Activated T-helper 2 cell treated with anti-CD3 and anti-CD28 coated beads, Interferon-gamma antibody, Interleukin-2, Interleukin-4, amounts not matched to agents 10 μg/mL and 5 μg/mL and 100 μg/mL, durations not matched to agents 14 hours and 24 hours and 36 hours (primary cell): ENCODE measurements around the gene GRIN2C. TPM values are rescaled to one million over a fixed set of nuclear protein-coding genes. Genes with fewer than 3 reads are reported as not detected.

Source experiments
- DNase-seq: peaks from one replicate; pipeline ENCODE4 v3.0.0; 2021; ENCODE audit warnings: low spot score
- H3K27ac Mint-ChIP-seq: one replicate; pipeline ENCODE4 v1.8.0; 2021; ENCODE audit warnings: mixed read lengths
- H3K27me3 Mint-ChIP-seq: one replicate; pipeline ENCODE4 v1.8.0; 2021; ENCODE audit warnings: low read depth, mixed read lengths
- H3K36me3 Mint-ChIP-seq: one replicate; pipeline ENCODE4 v1.8.0; 2021; ENCODE audit warnings: low read depth, mixed read lengths
- H3K4me1 Mint-ChIP-seq: one replicate; pipeline ENCODE4 v1.8.0; 2021; ENCODE audit warnings: low read depth, mixed read lengths
- H3K4me3 Mint-ChIP-seq: one replicate; pipeline ENCODE4 v1.8.0; 2021; ENCODE audit warnings: low read depth, mild to moderate bottlenecking, moderate library complexity, mixed read lengths
- H3K9me3 Mint-ChIP-seq: one replicate; pipeline ENCODE4 v1.8.0; 2021; ENCODE audit warnings: mixed read lengths
- intact Hi-C: fragments of 100-400 bp; cut with micrococcal nuclease; formaldehyde crosslinking; loops from one replicate; pipeline ENCODE4 v1.15.1; 2023
- total RNA-seq: library from RNA; stranded (reverse); gene quantifications from 2 replicates; pipeline ENCODE4 v1.2.3, GENCODE V29; 2022

Gene GRIN2C
- total RNA-seq, 1 donor from 2014 or later, result 0.14 TPM

GRCh38 chr17:74831444-74832146 is 28.1 kb downstream of the GRIN2C start:
- Mint-ChIP-seq H3K27ac (no peak overlapping the region), H3K9me3 (no peaks in the 10 kb centered on the region), H3K36me3 (no peaks in the 10 kb centered on the region), H3K27me3 (no peaks in the 10 kb centered on the region), H3K4me3 (no peak overlapping the region), H3K4me1 (no peaks in the 10 kb centered on the region)
- intact Hi-C loops, result no loop called here
- DNase-seq, result no peak

GRCh38 chr17:74830861-74831260 is 28.8 kb downstream of the GRIN2C start:
- DNase-seq, result no peak
- Mint-ChIP-seq H3K4me3 (no peak overlapping the region), H3K4me1 (no peaks in the 10 kb centered on the region), H3K27me3 (no peaks in the 10 kb centered on the region), H3K9me3 (no peaks in the 10 kb centered on the region), H3K36me3 (no peaks in the 10 kb centered on the region), H3K27ac (no peak overlapping the region)
- intact Hi-C loops, result no loop called here

- H3K27ac Mint-ChIP-seq, result no peak overlapping the region
- no peaks in the 10 kb centered on the region for H3K4me1 Mint-ChIP-seq
- DNase-seq, result no peak
- H3K4me3 Mint-ChIP-seq, result no peak overlapping the region
- H3K27me3 Mint-ChIP-seq, result no peaks in the 10 kb centered on the region
- no peaks in the 10 kb centered on the region for H3K36me3 Mint-ChIP-seq
- intact Hi-C loops, result no loop called here
- H3K9me3 Mint-ChIP-seq, result no peaks in the 10 kb centered on the region
Observed at GRCh38 chr17:74827800-74828199, 31.9 kb downstream of the GRIN2C start.

- intact Hi-C loops, result no loop called here
Observed at GRCh38 chr17:74825952-74826719, 33.5 kb downstream of the GRIN2C start.

GRCh38 chr17:74824961-74825627 is 34.6 kb downstream of the GRIN2C start:
- Mint-ChIP-seq H3K4me1 (no peaks in the 10 kb centered on the region), H3K27ac (no peak overlapping the region)

More at GRCh38 chr17:74825952-74826719, 33.5 kb downstream of the GRIN2C start:
- Mint-ChIP-seq H3K4me1 (no peaks in the 10 kb centered on the region), H3K27me3 (no peaks in the 10 kb centered on the region), H3K27ac (no peak overlapping the region), H3K4me3 (no peak overlapping the region), H3K9me3 (no peaks in the 10 kb centered on the region), H3K36me3 (no peaks in the 10 kb centered on the region)
- no peak for DNase-seq

GRCh38 chr17:74822939-74823367 is 36.7 kb downstream of the GRIN2C start:
- no peak for DNase-seq
- Mint-ChIP-seq H3K27ac (no peak overlapping the region), H3K9me3 (no peaks in the 10 kb centered on the region), H3K4me3 (no peak overlapping the region), H3K36me3 (no peaks in the 10 kb centered on the region), H3K27me3 (no peaks in the 10 kb centered on the region), H3K4me1 (no peaks in the 10 kb centered on the region)
- intact Hi-C loops, result no loop called here

More at GRCh38 chr17:74824961-74825627, 34.6 kb downstream of the GRIN2C start:
- intact Hi-C loops, result no loop called here
- no peak overlapping the region for H3K4me3 Mint-ChIP-seq
- no peak for DNase-seq
- no peaks in the 10 kb centered on the region for H3K9me3 Mint-ChIP-seq
- H3K36me3 Mint-ChIP-seq, result no peaks in the 10 kb centered on the region
- H3K27me3 Mint-ChIP-seq, result no peaks in the 10 kb centered on the region

- no peaks in the 10 kb centered on the region for H3K9me3 Mint-ChIP-seq
Observed at GRCh38 chr17:74822335-74822938, 37.2 kb downstream of the GRIN2C start.

GRCh38 chr17:74821655-74822334 is 37.9 kb downstream of the GRIN2C start:
- intact Hi-C loops, result no loop called here
- Mint-ChIP-seq H3K36me3 (no peaks in the 10 kb centered on the region), H3K4me1 (no peaks in the 10 kb centered on the region), H3K27me3 (no peaks in the 10 kb centered on the region), H3K4me3 (no peak overlapping the region), H3K9me3 (no peaks in the 10 kb centered on the region), H3K27ac (no peak overlapping the region)
- DNase-seq, result no peak

More at GRCh38 chr17:74822335-74822938, 37.2 kb downstream of the GRIN2C start:
- Mint-ChIP-seq H3K27ac (no peak overlapping the region), H3K4me3 (no peak overlapping the region), H3K27me3 (no peaks in the 10 kb centered on the region), H3K36me3 (no peaks in the 10 kb centered on the region), H3K4me1 (no peaks in the 10 kb centered on the region)
- no peak for DNase-seq
- intact Hi-C loops, result no loop called here

GRCh38 chr17:74819801-74820436 is 39.8 kb downstream of the GRIN2C start:
- Mint-ChIP-seq H3K36me3 (peaks cover 5% of the 10 kb centered on the region), H3K4me1 (peaks cover 7% of the 10 kb centered on the region), H3K27me3 (no peaks in the 10 kb centered on the region), H3K4me3 (no peak overlapping the region), H3K27ac (no peak overlapping the region), H3K9me3 (no peaks in the 10 kb centered on the region)
- DNase-seq, result no peak
- intact Hi-C loops, result no loop called here

GRCh38 chr17:74818291-74818938 is 41.3 kb downstream of the GRIN2C start:
- Mint-ChIP-seq H3K9me3 (no peaks in the 10 kb centered on the region), H3K27ac (no peak overlapping the region), H3K36me3 (peaks cover 12% of the 10 kb centered on the region), H3K4me3 (no peak overlapping the region), H3K4me1 (peaks cover 9% of the 10 kb centered on the region), H3K27me3 (no peaks in the 10 kb centered on the region)
- intact Hi-C loops, result no loop called here
- DNase-seq, result no peak

GRCh38 chr17:74816905-74817620 is 42.6 kb downstream of the GRIN2C start:
- intact Hi-C loops, result no loop called here
- Mint-ChIP-seq H3K4me3 (no peak overlapping the region), H3K27me3 (no peaks in the 10 kb centered on the region), H3K36me3 (peaks cover 12% of the 10 kb centered on the region), H3K27ac (no peak overlapping the region), H3K4me1 (peaks cover 9% of the 10 kb centered on the region), H3K9me3 (no peaks in the 10 kb centered on the region)
- no peak for DNase-seq
